Activated CD4-positive, alpha-beta memory T cell treated with anti-CD3 and anti-CD28 coated beads for 36 hours (primary cell): Measurements from ENCODE around the gene KANSL1L. TPM values are rescaled to one million over a fixed set of nuclear protein-coding genes. Genes with fewer than 3 reads are reported as not detected.

Experiments
- CTCF ChIA-PET: fragments of 350-600 bp; sonication (Branson Sonifier 250); formaldehyde crosslinking; loops from one replicate; lab custom pipeline; 2021; ENCODE audit warnings: antibody characterized with exemption, inconsistent platforms; lab: Charles Lee
- POLR2A ChIA-PET: fragments of 350-600 bp; sonication (Branson Sonifier 250); formaldehyde crosslinking; loops from one replicate; lab custom pipeline; 2021; ENCODE audit warnings: antibody characterized with exemption; lab: Charles Lee
- DNase-seq: peaks from one replicate; pipeline ENCODE4 v3.0.0-alpha.2; 2020
- H3K27ac Mint-ChIP-seq: one replicate; pipeline ENCODE4 v1.8.0; 2021; ENCODE audit warnings: mixed read lengths
- H3K27me3 Mint-ChIP-seq: one replicate; pipeline ENCODE4 v1.8.0; 2021; ENCODE audit warnings: mixed read lengths
- H3K36me3 Mint-ChIP-seq: one replicate; pipeline ENCODE4 v1.8.0; 2021; ENCODE audit warnings: mixed read lengths
- H3K4me1 Mint-ChIP-seq: one replicate; pipeline ENCODE4 v1.8.0; 2021; ENCODE audit warnings: low read depth, mixed read lengths
- H3K4me3 Mint-ChIP-seq: one replicate; pipeline ENCODE4 v1.8.0; 2021; ENCODE audit warnings: mild to moderate bottlenecking, mixed read lengths
- H3K9me3 Mint-ChIP-seq: one replicate; pipeline ENCODE4 v1.8.0; 2021; ENCODE audit warnings: mixed read lengths
- intact Hi-C: fragments of 100-400 bp; cut with micrococcal nuclease; formaldehyde crosslinking; loops from one replicate; pipeline ENCODE4 v1.15.1; 2023
- total RNA-seq, 2 experiments: library from RNA; stranded (reverse); gene quantifications; one replicate each; pipeline ENCODE4 v1.2.3, GENCODE V29; 2021

KANSL1L gene
- total RNA-seq, 2 experiments from 2014 or later = 4.0 to 4.6 TPM

- H3K36me3 Mint-ChIP-seq = peaks cover 18% of the 10 kb centered on the region
- no peaks in the 10 kb centered on the region for H3K27me3 Mint-ChIP-seq
- H3K27ac Mint-ChIP-seq = no peak overlapping the region
- no peak for DNase-seq
- H3K9me3 Mint-ChIP-seq = peaks cover 20% of the 10 kb centered on the region
- CTCF ChIA-PET = no interaction called here
- H3K4me1 Mint-ChIP-seq = no peaks in the 10 kb centered on the region
- no peak overlapping the region for H3K4me3 Mint-ChIP-seq
- POLR2A ChIA-PET = no interaction called here
- intact Hi-C loops = no loop called here
These were observed 121.4 kb downstream of the KANSL1L start for GRCh38 chr2:210049831-210050230.

- intact Hi-C loops = no loop called here
- no peak overlapping the region for H3K27ac Mint-ChIP-seq
- H3K9me3 Mint-ChIP-seq = peaks cover 15% of the 10 kb centered on the region
- H3K4me1 Mint-ChIP-seq = no peaks in the 10 kb centered on the region
- POLR2A ChIA-PET = no interaction called here
- H3K27me3 Mint-ChIP-seq = no peaks in the 10 kb centered on the region
- no peak overlapping the region for H3K4me3 Mint-ChIP-seq
- CTCF ChIA-PET = no interaction called here
- H3K36me3 Mint-ChIP-seq = peaks cover 12% of the 10 kb centered on the region
- no peak for DNase-seq
These were observed 124.2 kb downstream of the KANSL1L start for GRCh38 chr2:210046851-210047500.

- no peaks in the 10 kb centered on the region for H3K27me3 Mint-ChIP-seq
These were observed 133.1 kb downstream of the KANSL1L start for GRCh38 chr2:210038078-210038477.

GRCh38 chr2:210035679-210036078, 135.5 kb downstream of the KANSL1L start:
- Mint-ChIP-seq H3K27me3 (no peaks in the 10 kb centered on the region), H3K4me3 (no peak overlapping the region), H3K36me3 (no peaks in the 10 kb centered on the region), H3K27ac (no peak overlapping the region), H3K9me3 (no peaks in the 10 kb centered on the region), H3K4me1 (peaks cover 2% of the 10 kb centered on the region)
- ChIA-PET CTCF (interaction anchor here (1.2 kb wide), 1 partner anchor 161 kb away, joined by 5 read pairs; no protein-coding TSS in a partner anchor), POLR2A (no interaction called here)
- DNase-seq = no peak
- intact Hi-C loops = no loop called here

More at GRCh38 chr2:210038078-210038477, 133.1 kb downstream of the KANSL1L start:
- Mint-ChIP-seq H3K4me1 (peaks cover 2% of the 10 kb centered on the region), H3K9me3 (no peaks in the 10 kb centered on the region), H3K27ac (no peak overlapping the region), H3K36me3 (no peaks in the 10 kb centered on the region), H3K4me3 (no peak overlapping the region)
- POLR2A ChIA-PET = no interaction called here
- no peak for DNase-seq
- CTCF ChIA-PET = no interaction called here
- intact Hi-C loops = no loop called here

GRCh38 chr2:210034087-210034683, 137.0 kb downstream of the KANSL1L start:
- no peak for DNase-seq
- no peak overlapping the region for H3K4me3 Mint-ChIP-seq
- POLR2A ChIA-PET = no interaction called here

GRCh38 chr2:210028178-210028577, 143.0 kb downstream of the KANSL1L start:
- Mint-ChIP-seq H3K27me3 (no peaks in the 10 kb centered on the region), H3K4me3 (no peak overlapping the region), H3K27ac (no peak overlapping the region), H3K36me3 (peaks cover 14% of the 10 kb centered on the region), H3K4me1 (no peaks in the 10 kb centered on the region), H3K9me3 (no peaks in the 10 kb centered on the region)
- DNase-seq = no peak
- POLR2A ChIA-PET = no interaction called here
- intact Hi-C loops = no loop called here
- CTCF ChIA-PET = no interaction called here

More at GRCh38 chr2:210034087-210034683, 137.0 kb downstream of the KANSL1L start:
- Mint-ChIP-seq H3K4me1 (peaks cover 2% of the 10 kb centered on the region), H3K9me3 (no peaks in the 10 kb centered on the region), H3K36me3 (peaks cover under 1% of the 10 kb centered on the region), H3K27me3 (no peaks in the 10 kb centered on the region), H3K27ac (no peak overlapping the region)
- intact Hi-C loops = no loop called here
- CTCF ChIA-PET = interaction anchor here (1.2 kb wide), 1 partner anchor 162 kb away, joined by 5 read pairs; no protein-coding TSS in a partner anchor

- CTCF ChIA-PET = no interaction called here
- intact Hi-C loops = no loop called here
- no peak for DNase-seq
- Mint-ChIP-seq H3K9me3 (no peaks in the 10 kb centered on the region), H3K27ac (no peak overlapping the region), H3K27me3 (no peaks in the 10 kb centered on the region), H3K4me1 (no peaks in the 10 kb centered on the region), H3K36me3 (peaks cover 20% of the 10 kb centered on the region), H3K4me3 (no peak overlapping the region)
- POLR2A ChIA-PET = no interaction called here
These were observed 143.6 kb downstream of the KANSL1L start for GRCh38 chr2:210027608-210028007.

- no peak overlapping the region for H3K27ac Mint-ChIP-seq
- intact Hi-C loops = no loop called here
- CTCF ChIA-PET = no interaction called here
These were observed 148.4 kb downstream of the KANSL1L start for GRCh38 chr2:210022824-210023223.

GRCh38 chr2:210020138-210020537, 151.1 kb downstream of the KANSL1L start:
- POLR2A ChIA-PET = no interaction called here
- no peak for DNase-seq
- Mint-ChIP-seq H3K9me3 (no peaks in the 10 kb centered on the region), H3K27me3 (no peaks in the 10 kb centered on the region), H3K36me3 (peaks cover 43% of the 10 kb centered on the region), H3K4me1 (no peaks in the 10 kb centered on the region), H3K4me3 (no peak overlapping the region), H3K27ac (no peak overlapping the region)
- CTCF ChIA-PET = no interaction called here
- intact Hi-C loops = no loop called here

More at GRCh38 chr2:210022824-210023223, 148.4 kb downstream of the KANSL1L start:
- no peaks in the 10 kb centered on the region for H3K4me1 Mint-ChIP-seq
- no peak for DNase-seq
- POLR2A ChIA-PET = no interaction called here
- no peak overlapping the region for H3K4me3 Mint-ChIP-seq
- no peaks in the 10 kb centered on the region for H3K9me3 Mint-ChIP-seq
- peaks cover 36% of the 10 kb centered on the region for H3K36me3 Mint-ChIP-seq
- H3K27me3 Mint-ChIP-seq = no peaks in the 10 kb centered on the region

- Mint-ChIP-seq H3K36me3 (peaks cover 27% of the 10 kb centered on the region), H3K27ac (no peak overlapping the region)
These were observed 161.3 kb downstream of the KANSL1L start for GRCh38 chr2:210009896-210010295.

GRCh38 chr2:210009126-210009525, 162.1 kb downstream of the KANSL1L start:
- no peaks in the 10 kb centered on the region for H3K9me3 Mint-ChIP-seq
- intact Hi-C loops = no loop called here
- H3K27me3 Mint-ChIP-seq = no peaks in the 10 kb centered on the region
- H3K27ac Mint-ChIP-seq = no peak overlapping the region
- peaks cover 44% of the 10 kb centered on the region for H3K4me1 Mint-ChIP-seq
- H3K4me3 Mint-ChIP-seq = no peak overlapping the region
- no peak for DNase-seq
- CTCF ChIA-PET = no interaction called here
- POLR2A ChIA-PET = no interaction called here
- H3K36me3 Mint-ChIP-seq = peaks cover 28% of the 10 kb centered on the region

More at GRCh38 chr2:210009896-210010295, 161.3 kb downstream of the KANSL1L start:
- ChIA-PET CTCF (interaction anchor here (0.7 kb wide), 1 partner anchor 189 kb away, joined by 3 read pairs; no protein-coding TSS in a partner anchor), POLR2A (no interaction called here)
- H3K27me3 Mint-ChIP-seq = no peaks in the 10 kb centered on the region
- H3K9me3 Mint-ChIP-seq = no peaks in the 10 kb centered on the region
- peaks cover 37% of the 10 kb centered on the region for H3K4me1 Mint-ChIP-seq
- intact Hi-C loops = no loop called here
- no peak for DNase-seq
- H3K4me3 Mint-ChIP-seq = no peak overlapping the region

- Mint-ChIP-seq H3K36me3 (peaks cover 30% of the 10 kb centered on the region), H3K27ac (no peak overlapping the region), H3K4me1 (peaks cover 55% of the 10 kb centered on the region), H3K27me3 (no peaks in the 10 kb centered on the region), H3K9me3 (no peaks in the 10 kb centered on the region), H3K4me3 (no peak overlapping the region)
- CTCF ChIA-PET = no interaction called here
- no peak for DNase-seq
- intact Hi-C loops = no loop called here
- POLR2A ChIA-PET = no interaction called here
These were observed 163.3 kb downstream of the KANSL1L start for GRCh38 chr2:210007895-210008294.
